Right lobe of liver (tissue), 6 donors: ENCODE data around the gene ZNF492. TPM values are rescaled to one million over a fixed set of nuclear protein-coding genes. Genes with fewer than 3 reads are reported as not detected.
A peak's percentile ranks its signal among the peaks of the same experiment; 100 is the strongest.

Experiments used
- ATAC-seq, 4 donors: fragments of 200-7000 bp; cut with Tn5 transposase; one replicate each; pipeline ENCODE4 v1.9.1; 2020; ENCODE audit warnings: mild to moderate bottlenecking in 4 of 4, moderate library complexity in 4 of 4
- DNase-seq, 3 donors: peaks; one replicate each; pipeline ENCODE4 v3.0.0-alpha.2; 2020
- H3K27ac ChIP-seq, 3 donors: fragments of 200-600 bp; one replicate each; pipeline ENCODE4 v1.8.0; 2022
- H3K27me3 ChIP-seq, 2 donors: fragments of 200-600 bp; one replicate each; pipeline ENCODE4 v1.8.0; 2022
- H3K36me3 ChIP-seq, 4 donors: fragments of 200-600 bp; sonication (generic) in 1 of 4; one replicate each; pipeline versions ENCODE4 v1.5.1 to v1.8.0; 2017 to 2022; ENCODE audit warnings: control low read depth in 1 of 4
- H3K4me1 ChIP-seq, 4 donors: fragments of 200-600 bp; sonication (generic) in 1 of 4; one replicate each; pipeline versions ENCODE4 v1.5.1 to v1.8.0; 2017 to 2022; ENCODE audit warnings: control low read depth in 1 of 4
- H3K4me3 ChIP-seq, 3 donors: fragments of 200-600 bp; one replicate each; pipeline ENCODE4 v1.8.0; 2022
- H3K9me3 ChIP-seq, 4 donors: fragments of 200-600 bp; sonication (generic) in 1 of 4; one replicate each; pipeline versions ENCODE4 v1.5.1 to v1.8.0; 2017 to 2022; ENCODE audit warnings: control low read depth in 1 of 4
- POLR2A ChIP-seq: fragments of 450-650 bp; IDR thresholded peaks from one replicate; pipeline ENCODE4 v1.6.1; 2017; ENCODE audit warnings: antibody characterized with exemption, mild to moderate bottlenecking
- WGBS: methylation state at CpG from one replicate; pipeline ENCODE4 v1.1.6; 2018; ENCODE audit warnings: low coverage, low lambda C conversion rate; ENCODE audit not compliant: insufficient coverage; ENCODE audit errors: missing lambda C conversion rate; 5-methylcytosine and 5-hydroxymethylcytosine counted together
- intact Hi-C, 2 donors: fragments of 100-400 bp; cut with DNase I; formaldehyde crosslinking; loops; one replicate each; pipeline versions ENCODE4 v1.11.2 to v1.14.1; 2022
- total RNA-seq, 6 experiments: library from RNA; depleted of rRNA in 2 of 6; stranded (reverse); fragments of >200 nt in 2 of 6; fragmentation: NEBNext Ultra II Directional in 3 of 6; extraction: Animal tissue kit (Norgen Biotek cat#: 25700) in 3 of 6; gene quantifications; one replicate each; pipeline versions ENCODE4 v1.1.0 to v1.2.4, GENCODE V29; 2016 to 2023
- TF ChIP-seq, protein P1 (sequence below), 4 donors: fragments of 200-600 bp in 3 of 4; fragments of 450-650 bp in 1 of 4; IDR thresholded peaks; one replicate each; pipeline versions ENCODE4 v1.5.1 to v1.8.0; 2016 to 2022; ENCODE audit warnings: antibody characterized with exemption in 4 of 4, mild to moderate bottlenecking in 2 of 4
- donor health status: DM: no; HTN: yes; CAD: no.
- donor health status: DM: no; HTN: no; CAD: no.
- donor health status: DM: no; HTN: no; CAD: no.
- donor health status: DM: no; HTN: yes; CAD: no.
- donor health status: DM: no; HTN: yes; CAD: no.

The ZNF492 gene
- total RNA-seq, 6 experiments from 2014 or later, result 0.07 TPM; not detected in 4

GRCh38 chr19:22617614-22618320 is 16.4 kb upstream of the ZNF492 start:
- no peaks in the 10 kb centered on the region for H3K36me3 ChIP-seq
- H3K4me1 ChIP-seq, result no peaks in the 10 kb centered on the region
- 33% methylated on average over 12 of the region's 44 CpGs for WGBS
- intact Hi-C loops, result no loop called here
- H3K27ac ChIP-seq, result no peak overlapping the region
- H3K4me3 ChIP-seq, result no peak overlapping the region
- DNase-seq (peak in 1 of 3 donors; percentile 31), ATAC-seq (peak in 3 of 4 donors; percentile 35 to 67 (median 62))
- TF ChIP-seq, protein P1, sequence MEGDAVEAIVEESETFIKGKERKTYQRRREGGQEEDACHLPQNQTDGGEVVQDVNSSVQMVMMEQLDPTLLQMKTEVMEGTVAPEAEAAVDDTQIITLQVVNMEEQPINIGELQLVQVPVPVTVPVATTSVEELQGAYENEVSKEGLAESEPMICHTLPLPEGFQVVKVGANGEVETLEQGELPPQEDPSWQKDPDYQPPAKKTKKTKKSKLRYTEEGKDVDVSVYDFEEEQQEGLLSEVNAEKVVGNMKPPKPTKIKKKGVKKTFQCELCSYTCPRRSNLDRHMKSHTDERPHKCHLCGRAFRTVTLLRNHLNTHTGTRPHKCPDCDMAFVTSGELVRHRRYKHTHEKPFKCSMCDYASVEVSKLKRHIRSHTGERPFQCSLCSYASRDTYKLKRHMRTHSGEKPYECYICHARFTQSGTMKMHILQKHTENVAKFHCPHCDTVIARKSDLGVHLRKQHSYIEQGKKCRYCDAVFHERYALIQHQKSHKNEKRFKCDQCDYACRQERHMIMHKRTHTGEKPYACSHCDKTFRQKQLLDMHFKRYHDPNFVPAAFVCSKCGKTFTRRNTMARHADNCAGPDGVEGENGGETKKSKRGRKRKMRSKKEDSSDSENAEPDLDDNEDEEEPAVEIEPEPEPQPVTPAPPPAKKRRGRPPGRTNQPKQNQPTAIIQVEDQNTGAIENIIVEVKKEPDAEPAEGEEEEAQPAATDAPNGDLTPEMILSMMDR (IDR thresholded peaks at IDR 0.05), result no peak
- TF ChIP-seq POLR2A, result no peak
- H3K9me3 ChIP-seq, result no peaks in the 10 kb centered on the region
- no peaks in the 10 kb centered on the region for H3K27me3 ChIP-seq

GRCh38 chr19:22619371-22619770 is 14.8 kb upstream of the ZNF492 start:
- no peaks in the 10 kb centered on the region for H3K9me3 ChIP-seq
- H3K4me3 ChIP-seq, result no peak overlapping the region
- peak in 1 of 3 donors; percentile 18 for DNase-seq
- no peaks in the 10 kb centered on the region for H3K4me1 ChIP-seq
- WGBS, result 34% methylated on average over 4 of the region's 4 CpGs
- H3K27ac ChIP-seq, result no peak overlapping the region
- no peaks in the 10 kb centered on the region for H3K27me3 ChIP-seq
- ATAC-seq, result peak in 3 of 4 donors; percentile 29 to 55 (median 49)
- H3K36me3 ChIP-seq, result no peaks in the 10 kb centered on the region
- TF ChIP-seq, protein P1 (IDR thresholded peaks at IDR 0.05), result no peak
- TF ChIP-seq POLR2A, result no peak
- intact Hi-C loops, result no loop called here

DNA sequence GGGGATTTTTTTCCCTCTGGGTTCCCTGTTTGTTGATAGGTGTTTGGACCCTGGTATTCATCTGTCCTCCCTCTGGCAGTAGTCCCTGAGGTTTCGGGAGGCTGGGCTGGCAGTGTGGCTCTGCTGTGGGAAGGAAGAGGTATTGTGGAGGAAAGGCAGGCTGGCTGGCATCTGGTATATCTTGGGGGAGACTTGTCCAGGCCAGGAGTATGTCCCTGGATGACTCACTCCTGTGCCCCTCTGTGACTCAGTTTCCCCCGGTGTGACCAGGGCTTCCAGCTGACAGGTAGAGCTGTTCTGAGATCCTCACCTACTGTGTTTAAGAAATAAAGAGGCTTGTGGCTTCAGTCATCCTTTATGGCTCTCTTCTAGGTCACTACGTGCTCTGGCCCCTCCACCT is 14.2 kb upstream of the ZNF492 start:
- intact Hi-C loops, result no loop called here
- DNase-seq, result peak in 1 of 3 donors; percentile 20
- Histone ChIP-seq H3K27ac (no peak overlapping the region), H3K4me3 (no peak overlapping the region), H3K4me1 (no peaks in the 10 kb centered on the region), H3K9me3 (no peaks in the 10 kb centered on the region), H3K36me3 (no peaks in the 10 kb centered on the region), H3K27me3 (no peaks in the 10 kb centered on the region)
- ATAC-seq, result no peak
- no peak for TF ChIP-seq POLR2A
- TF ChIP-seq, protein P1 (IDR thresholded peaks at IDR 0.05), result no peak
- WGBS, result 90% methylated on average over 1 of the region's 3 CpGs

GRCh38 chr19:22620401-22620800 is 13.7 kb upstream of the ZNF492 start:
- ATAC-seq (no peak), DNase-seq (peak in 1 of 3 donors; percentile 21)
- H3K9me3 ChIP-seq, result no peaks in the 10 kb centered on the region

More at GRCh38 chr19:22620401-22620800, 13.7 kb upstream of the ZNF492 start:
- no peak overlapping the region for H3K4me3 ChIP-seq
- TF ChIP-seq, protein P1 (IDR thresholded peaks at IDR 0.05), result no peak
- no peak for TF ChIP-seq POLR2A
- intact Hi-C loops, result no loop called here
- no peaks in the 10 kb centered on the region for H3K4me1 ChIP-seq
- H3K36me3 ChIP-seq, result no peaks in the 10 kb centered on the region
- no peaks in the 10 kb centered on the region for H3K27me3 ChIP-seq
- no peak overlapping the region for H3K27ac ChIP-seq
- WGBS, result 69% methylated on average over 2 of the region's 6 CpGs
